Psoas muscle (tissue), 8 donors: Measurements from ENCODE around the gene SUSD4. TPM values are rescaled to one million over a fixed set of nuclear protein-coding genes. Genes with fewer than 3 reads are reported as not detected.

ENCODE experiments used
- ATAC-seq, 4 donors: fragments of 200-7000 bp; cut with Tn5 transposase; one replicate each; pipeline ENCODE4 v1.9.1; 2020; ENCODE audit warnings: moderate library complexity in 3 of 4, mild to moderate bottlenecking in 2 of 4
- DNase-seq, 2 donors: peaks; one replicate each; pipeline ENCODE4 v3.0.0-alpha.2; 2020
- H3K27ac ChIP-seq: fragments of 200-600 bp; one replicate; pipeline ENCODE4 v1.8.0; 2022
- H3K27me3 ChIP-seq, 3 donors: fragments of 200-600 bp in 1 of 3; one replicate each; pipeline versions ENCODE4 v1.6.1 to v1.8.0; 2013 to 2022; ENCODE audit warnings: low read length in 2 of 3, mild to moderate bottlenecking in 2 of 3, moderate library complexity in 1 of 3; ENCODE audit not compliant: insufficient read depth in 3 of 3
- H3K36me3 ChIP-seq, 2 donors: fragments of 200-600 bp in 1 of 2; one replicate each; pipeline versions ENCODE4 v1.6.1 to v1.8.0; 2013 to 2022; ENCODE audit warnings: low read depth in 1 of 2, mild to moderate bottlenecking in 1 of 2, moderate library complexity in 1 of 2; ENCODE audit not compliant: insufficient read depth in 1 of 2
- H3K4me1 ChIP-seq: fragments of 200-600 bp; one replicate; pipeline ENCODE4 v1.8.0; 2022
- H3K4me3 ChIP-seq: fragments of 200-600 bp; one replicate; pipeline ENCODE4 v1.8.0; 2022; ENCODE audit warnings: mild to moderate bottlenecking
- H3K9me3 ChIP-seq: fragments of 200-600 bp; one replicate; pipeline ENCODE4 v1.8.0; 2022
- CTCF ChIP-seq: fragments of 200-600 bp; IDR thresholded peaks from one replicate; pipeline ENCODE4 v1.8.0; 2022; ENCODE audit warnings: antibody characterized with exemption
- WGBS, 3 donors: extraction: QIAGEN DNeasy Blood & Tissue Kit; methylation state at CpG; one replicate each; pipeline versions ENCODE4 v1.1.6 to v1.1.7; 2013; 5-methylcytosine and 5-hydroxymethylcytosine counted together
- intact Hi-C, 2 donors: fragments of 100-400 bp; cut with DNase I; formaldehyde crosslinking; loops; one replicate each; pipeline versions ENCODE4 v1.11.0 to v1.14.2; 2022
- polyA plus RNA-seq, 3 donors: library from polyadenylated mRNA; stranded (reverse); fragments of 200-250 nt; gene quantifications; one replicate each; pipeline ENCODE4 v1.2.3, GENCODE V29; 2013
- total RNA-seq, 4 donors: library from RNA; stranded (reverse); fragmentation: NEBNext Ultra II Directional in 2 of 4; extraction: Animal tissue kit (Norgen Biotek cat#: 25700) in 2 of 4; gene quantifications; one replicate each; pipeline versions ENCODE4 v1.2.1 to v1.2.4, GENCODE V29; 2021 to 2023
- donor health status: healthy with polysubstance abuse.
- donor health status: DM: no; HTN: no; CAD: no; lungs with moderate emphysema.
- donor health status: Bipolar disorder and iron deficiency.
- donor health status: healthy.
- donor health status: DM: yes; HTN: yes; CAD: no.
- donor health status: DM: no; HTN: no; CAD: no.
- donor health status: DM: no; HTN: no; CAD: no.
- donor health status: DM: yes; HTN: yes; CAD: no.

SUSD4 gene
- total and polyA plus RNA-seq, 7 donors = 0.08 to 3.9 (median 0.21) TPM

DNA sequence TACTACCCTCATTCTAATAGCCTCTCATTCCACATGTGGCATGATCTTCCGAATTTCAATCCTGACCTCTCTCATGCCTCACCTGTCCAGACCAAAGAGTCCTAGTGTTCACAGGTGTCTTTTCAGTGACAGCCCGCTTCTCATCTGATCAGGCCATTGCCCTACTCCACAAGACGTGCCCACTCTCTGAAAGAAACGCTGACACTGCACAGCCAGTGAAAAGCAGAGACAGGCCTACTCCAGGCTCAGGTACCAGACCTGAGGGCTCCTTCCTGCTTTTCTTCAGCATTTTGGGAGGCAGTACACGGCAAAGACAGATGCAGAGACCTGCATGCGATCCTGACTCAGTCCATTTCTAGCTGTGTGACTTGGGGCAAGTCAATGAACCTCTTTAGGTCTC, 43.0 kb downstream of the SUSD4 start:
- no peaks in the 10 kb centered on the region for H3K4me1 ChIP-seq
- no peaks in the 10 kb centered on the region for H3K9me3 ChIP-seq
- intact Hi-C loops = no loop called here
- ATAC-seq = no peak
- no peak overlapping the region for H3K27ac ChIP-seq
- H3K27me3 ChIP-seq = no peaks in the 10 kb centered on the region
- no peak overlapping the region for H3K4me3 ChIP-seq
- H3K36me3 ChIP-seq = no peaks in the 10 kb centered on the region
- no peak for DNase-seq
- no peak for TF ChIP-seq CTCF
- WGBS, 3 donors = 79 to 84% (median 84%) methylated on average over 6 of the region's 6 CpGs

GRCh38 chr1:223319905-223320580, 43.9 kb downstream of the SUSD4 start:
- H3K4me1 ChIP-seq = no peaks in the 10 kb centered on the region
- no peak for TF ChIP-seq CTCF
- H3K27me3 ChIP-seq = peaks cover 0 to under 1% (median 0%) of the 10 kb centered on the region in 3 donors
- intact Hi-C loops = no loop called here
- H3K4me3 ChIP-seq = no peak overlapping the region
- no peaks in the 10 kb centered on the region for H3K36me3 ChIP-seq
- ATAC-seq = no peak
- no peak overlapping the region for H3K27ac ChIP-seq
- WGBS, 3 donors = 68 to 76% (median 70%) methylated on average over 11 of the region's 11 CpGs
- no peak for DNase-seq
- no peaks in the 10 kb centered on the region for H3K9me3 ChIP-seq

- no peak overlapping the region for H3K27ac ChIP-seq
- H3K4me3 ChIP-seq = no peak overlapping the region
- intact Hi-C loops = no loop called here
- H3K36me3 ChIP-seq = no peaks in the 10 kb centered on the region
- no peak for TF ChIP-seq CTCF
- DNase-seq = no peak
- ATAC-seq = no peak
- no peaks in the 10 kb centered on the region for H3K9me3 ChIP-seq
- no peaks in the 10 kb centered on the region for H3K4me1 ChIP-seq
- H3K27me3 ChIP-seq = peaks cover 0 to 4% (median 0%) of the 10 kb centered on the region in 3 donors
- WGBS, 3 donors = 79 to 88% (median 87%) methylated on average over 3 of the region's 3 CpGs
Observed at GRCh38 chr1:223319398-223319797, 44.6 kb downstream of the SUSD4 start.

- TF ChIP-seq CTCF = no peak
- ATAC-seq (no peak), DNase-seq (no peak)
- intact Hi-C loops = no loop called here
- Histone ChIP-seq H3K4me3 (no peak overlapping the region), H3K9me3 (no peaks in the 10 kb centered on the region), H3K27me3 (peaks cover 0 to 4% (median 0%) of the 10 kb centered on the region in 3 donors), H3K36me3 (no peaks in the 10 kb centered on the region), H3K4me1 (no peaks in the 10 kb centered on the region), H3K27ac (no peak overlapping the region)
- 92 to 95% (median 94%) methylated on average over 3 of the region's 3 CpGs for WGBS, 3 donors
Observed at GRCh38 chr1:223316082-223316481, 47.9 kb downstream of the SUSD4 start.

DNA sequence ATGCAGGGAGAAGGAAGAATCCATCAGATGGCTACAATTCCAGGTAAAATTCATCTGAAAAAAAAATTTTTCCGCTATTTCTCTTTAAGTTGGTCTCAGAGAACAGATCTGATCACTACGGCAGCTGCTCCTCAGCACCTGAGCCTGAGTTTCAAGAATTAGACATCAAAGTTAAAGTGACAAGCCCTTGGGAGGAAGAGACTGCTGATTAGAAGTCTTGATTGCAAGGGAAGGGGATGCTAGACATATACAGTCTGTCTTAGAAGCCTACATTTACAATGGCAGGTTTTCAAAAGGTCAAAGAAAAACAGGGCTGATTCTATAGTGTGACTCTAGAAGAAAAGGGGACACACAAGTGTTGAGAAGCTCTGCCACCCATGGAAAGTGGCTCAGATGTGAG, 48.3 kb downstream of the SUSD4 start:
- DNase-seq (no peak), ATAC-seq (no peak)
- 57 to 83% (median 78%) methylated on average over 2 of the region's 2 CpGs for WGBS, 3 donors
- H3K4me1 ChIP-seq = no peaks in the 10 kb centered on the region
- no peak overlapping the region for H3K27ac ChIP-seq
- no peak overlapping the region for H3K4me3 ChIP-seq
- no peaks in the 10 kb centered on the region for H3K36me3 ChIP-seq
- TF ChIP-seq CTCF = no peak
- intact Hi-C loops = no loop called here
- H3K27me3 ChIP-seq = peaks cover 0 to 4% (median 0%) of the 10 kb centered on the region in 3 donors
- H3K9me3 ChIP-seq = no peaks in the 10 kb centered on the region
